HepG2 (cell line): Measurements from ENCODE around the gene MAD2L2. TPM values are rescaled to one million over a fixed set of nuclear protein-coding genes. Genes with fewer than 3 reads are reported as not detected.
A peak's percentile ranks its signal among the peaks of the same experiment; 100 is the strongest.

Experiments
- ATAC-seq: fragments of 200-7000 bp; cut with Tn5 transposase; 3 replicates; pipeline ENCODE4 v1.9.1; 2020; ENCODE audit warnings: mild to moderate bottlenecking, moderate library complexity
- BruUV-seq: library from RNA; stranded (reverse); fragments of 400-500 nt; replicated peaks from 2 replicates; lab custom pipeline; 2021; lab: Mats Ljungman, UMichigan
- CTCF ChIA-PET: fragments of 300-600 bp; formaldehyde crosslinking; extraction: SDS; loops from one replicate; lab custom pipeline; 2021; ENCODE audit warnings: low total read pairs, inconsistent platforms, low intra/inter-chr PET ratio; lab: Yijun Ruan, JAX
- POLR2A ChIA-PET: fragments of 350-600 bp; sonication (Branson Sonifier 250); formaldehyde crosslinking; loops from one replicate; lab custom pipeline; 2020; ENCODE audit warnings: antibody characterized with exemption, inconsistent platforms; lab: Yijun Ruan, JAX
- DNase-seq: peaks from one replicate; pipeline ENCODE4 v3.0.0-alpha.2; 2015; ENCODE audit warnings: low spot score
- FAIRE-seq: peaks from 3 replicates; lab custom pipeline; 2011; peaks lifted over from hg19 to GRCh38; lab: Jason Lieb, UNC
- H2AFZ ChIP-seq: one replicate; pipeline ENCODE4 v1.6.1; 2011; ENCODE audit warnings: low read length, inconsistent platforms
- H3K27ac ChIP-seq: fragments of 300-600 bp; 3 replicates; pipeline ENCODE4 v1.8.0; 2011; ENCODE audit warnings: mixed run types, mild to moderate bottlenecking, mixed read lengths, low read length, inconsistent platforms; ENCODE audit not compliant: insufficient read depth; ENCODE audit errors: extremely low read length
- H3K27me3 ChIP-seq, 2 experiments: fragments of 200-600 bp in 1 of 2; 2 replicates in 1 of 2; 3 replicates in 1 of 2; pipeline versions ENCODE4 v1.6.0 to v1.8.0; 2011; ENCODE audit warnings: low read length in 2 of 2, mild to moderate bottlenecking in 2 of 2, moderate library complexity in 2 of 2, inconsistent platforms in 1 of 2; ENCODE audit not compliant: insufficient read depth in 2 of 2, control insufficient read depth in 1 of 2
- H3K36me3 ChIP-seq, 2 experiments: fragments of 200-600 bp in 1 of 2; replicated peaks in 1 of 2; 2 replicates in 1 of 2; 3 replicates in 1 of 2; pipeline versions ENCODE4 v1.5.1 to v1.8.0; 2011; ENCODE audit warnings: low read length in 2 of 2, inconsistent platforms in 1 of 2; ENCODE audit not compliant: insufficient read depth in 2 of 2, control insufficient read depth in 1 of 2
- H3K4me1 ChIP-seq: 2 replicates; pipeline ENCODE4 v1.5.1; 2012; ENCODE audit warnings: low read length, inconsistent platforms; ENCODE audit not compliant: insufficient read depth
- H3K4me2 ChIP-seq: 2 replicates; pipeline ENCODE4 v1.6.0; 2011; ENCODE audit warnings: low read depth, low read length, inconsistent platforms
- H3K4me3 ChIP-seq, 3 experiments: fragments of 200-600 bp in 1 of 3; sonication (generic), shearing (Covaris generic) in 1 of 3; replicated peaks in 1 of 3; 2 replicates each; pipeline ENCODE4 v1.5.1; 2011 to 2016; ENCODE audit warnings: low read length in 3 of 3, inconsistent platforms in 2 of 3, low read depth in 2 of 3, mild to moderate bottlenecking in 2 of 3, control low read depth in 1 of 3, mixed read lengths in 1 of 3; ENCODE audit not compliant: insufficient read depth in 1 of 3
- H3K79me2 ChIP-seq: one replicate; pipeline ENCODE4 v1.6.1; 2011; ENCODE audit warnings: low read length, inconsistent platforms; ENCODE audit not compliant: insufficient read depth
- H3K9ac ChIP-seq: 2 replicates; pipeline ENCODE4 v1.6.0; 2011; ENCODE audit warnings: mild to moderate bottlenecking, low read depth, low read length, inconsistent platforms; ENCODE audit not compliant: insufficient read depth
- H3K9me3 ChIP-seq: 2 replicates; pipeline ENCODE4 v1.5.1; 2012; ENCODE audit warnings: mild to moderate bottlenecking, low read length
- H4K20me1 ChIP-seq: 2 replicates; pipeline ENCODE4 v1.6.0; 2011; ENCODE audit warnings: inconsistent platforms, mild to moderate bottlenecking, low read length, moderate library complexity; ENCODE audit not compliant: insufficient read depth
- HNF4A ChIP-seq: sonication (generic); formaldehyde crosslinking; IDR thresholded peaks from 2 replicates; pipeline ENCODE4 v1.4.0; 2020; ENCODE audit warnings: missing genetic modification reagents
- NFYC ChIP-seq: IDR thresholded peaks from 2 replicates; pipeline ENCODE4 v1.6.1; 2016; ENCODE audit warnings: missing genetic modification reagents, missing compliant biosample characterization
- NR2F1 ChIP-seq, 2 experiments: fragments of 450-650 bp in 1 of 2; formaldehyde crosslinking in 1 of 2; IDR thresholded peaks; 2 replicates each; pipeline versions ENCODE4 v1.5.0 to v1.6.1; 2016 to 2020; ENCODE audit warnings: mild to moderate bottlenecking in 1 of 2, missing compliant biosample characterization in 1 of 2, missing genetic modification reagents in 1 of 2, moderate library complexity in 1 of 2
- RARG ChIP-seq: sonication (generic); formaldehyde crosslinking; IDR thresholded peaks from 2 replicates; pipeline ENCODE4 v1.4.0; 2020; ENCODE audit warnings: low read depth, mild to moderate bottlenecking, missing genetic modification reagents
- ZNF274 ChIP-seq: sonication (generic); formaldehyde crosslinking; IDR thresholded peaks from 2 replicates; pipeline ENCODE4 v1.5.1; 2020; ENCODE audit warnings: mild to moderate bottlenecking, missing genetic modification reagents
- ZNF777 ChIP-seq: sonication (generic); formaldehyde crosslinking; IDR thresholded peaks from 2 replicates; pipeline ENCODE4 v1.4.0; 2020; ENCODE audit warnings: missing genetic modification reagents
- WGBS: methylation state at CpG from one replicate; pipeline ENCODE4 v1.1.6; 2017; ENCODE audit warnings: low lambda C conversion rate; 5-methylcytosine and 5-hydroxymethylcytosine counted together
- in situ Hi-C: cut with HindIII; loops from 2 replicates; pipeline ENCODE4 v1.10.0; 2017; ENCODE audit warnings: low pct_unique_long_range_greater_than_20kb; ENCODE audit not compliant: extremely low pct_ligation_motif_present
- intact Hi-C: fragments of 100-400 bp; cut with micrococcal nuclease; formaldehyde crosslinking; loops from one replicate; pipeline ENCODE4 v1.10.0; 2022; ENCODE audit not compliant: unreplicated experiment
- polyA plus RNA-seq, 8 experiments: library from polyadenylated mRNA; depleted of rRNA in 3 of 8; stranded (reverse) in 7 of 8; unstranded in 1 of 8; fragments of >200 nt; fragmentation: Illumina TruSeq in 4 of 8; extraction: Trizol in 4 of 8; gene quantifications; 2 replicates each; pipeline versions ENCODE4 v1.2.1 to v1.2.3, GENCODE V29; 2011 to 2016; ENCODE audit warnings: low read depth in 4 of 8, missing spikeins in 1 of 8, mixed read lengths in 1 of 8; ENCODE audit not compliant: insufficient read depth in 1 of 8
- total RNA-seq, 5 experiments: library from RNA; depleted of rRNA; stranded (reverse); fragments of >200 nt; fragmentation: Illumina TruSeq; extraction: Trizol; gene quantifications; 2 replicates each; pipeline ENCODE4 v1.2.3, GENCODE V29; 2016; ENCODE audit warnings: low read depth in 1 of 5
- TF ChIP-seq, protein P1 (sequence below): sonication (generic); formaldehyde crosslinking; IDR thresholded peaks from 2 replicates; pipeline ENCODE4 v1.8.1; 2023; ENCODE audit warnings: mild to moderate bottlenecking, missing genetic modification reagents
- TF ChIP-seq, protein P2 (sequence below): sonication (generic); formaldehyde crosslinking; conservative IDR thresholded peaks from 2 replicates; pipeline ENCODE4 v1.8.0; 2022; ENCODE audit warnings: mild to moderate bottlenecking, moderate library complexity, missing genetic modification reagents
- TF ChIP-seq, protein P3 (sequence below): sonication (generic); formaldehyde crosslinking; IDR thresholded peaks from 2 replicates; pipeline ENCODE4 v1.5.1; 2020; ENCODE audit warnings: mild to moderate bottlenecking, missing genetic modification reagents, moderate library complexity
- TF ChIP-seq, protein P4 (sequence below): sonication (generic); formaldehyde crosslinking; IDR thresholded peaks from 2 replicates; pipeline ENCODE4 v1.4.0; 2020; ENCODE audit warnings: missing genetic modification reagents

Gene MAD2L2
- total and polyA plus RNA-seq, 2 of the 13 experiments (the other 11 are each of a cell fraction or from before 2014, with no cell fraction given), result 51.8 to 53.8 TPM

DNA sequence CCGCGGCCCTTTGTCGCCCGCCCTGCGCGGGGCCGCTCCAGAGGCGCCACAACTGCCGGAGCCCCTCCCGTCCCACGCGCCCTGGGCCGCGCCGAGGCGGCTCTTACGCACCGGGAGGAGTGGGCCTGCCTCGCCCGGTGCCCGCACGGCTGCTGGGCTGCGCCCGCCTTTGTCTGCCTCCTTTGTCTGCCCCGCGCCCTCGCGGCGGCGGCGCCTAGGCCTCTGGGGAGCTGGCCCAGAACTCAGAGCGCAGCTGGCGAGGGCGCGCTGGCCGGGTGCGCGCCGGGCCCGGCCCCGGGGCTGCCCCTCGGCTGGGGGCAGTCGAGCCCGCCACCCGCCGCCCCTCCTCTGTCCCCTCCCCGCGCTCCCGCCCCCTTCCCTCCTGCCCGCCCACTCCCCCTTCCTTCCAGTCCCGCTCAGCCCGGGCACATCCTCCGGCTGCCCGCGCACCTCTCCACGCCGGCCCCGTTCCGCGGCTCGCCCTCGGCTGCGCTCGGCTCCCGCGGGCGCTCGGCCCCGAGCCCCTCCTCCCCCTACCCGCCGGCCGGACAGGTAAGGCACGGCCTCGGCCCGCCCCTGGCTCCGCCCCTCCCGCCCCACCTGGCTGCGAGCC lies 10.5 kb upstream of the MAD2L2 start, which contains the start of gene DRAXIN (continued):
- TF ChIP-seq, protein P1, sequence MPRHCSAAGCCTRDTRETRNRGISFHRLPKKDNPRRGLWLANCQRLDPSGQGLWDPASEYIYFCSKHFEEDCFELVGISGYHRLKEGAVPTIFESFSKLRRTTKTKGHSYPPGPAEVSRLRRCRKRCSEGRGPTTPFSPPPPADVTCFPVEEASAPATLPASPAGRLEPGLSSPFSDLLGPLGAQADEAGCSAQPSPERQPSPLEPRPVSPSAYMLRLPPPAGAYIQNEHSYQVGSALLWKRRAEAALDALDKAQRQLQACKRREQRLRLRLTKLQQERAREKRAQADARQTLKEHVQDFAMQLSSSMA (CRISPR knock-in tag), result no peak
- no peak for TF ChIP-seq NFYC (CRISPR knock-in tag)

DNA sequence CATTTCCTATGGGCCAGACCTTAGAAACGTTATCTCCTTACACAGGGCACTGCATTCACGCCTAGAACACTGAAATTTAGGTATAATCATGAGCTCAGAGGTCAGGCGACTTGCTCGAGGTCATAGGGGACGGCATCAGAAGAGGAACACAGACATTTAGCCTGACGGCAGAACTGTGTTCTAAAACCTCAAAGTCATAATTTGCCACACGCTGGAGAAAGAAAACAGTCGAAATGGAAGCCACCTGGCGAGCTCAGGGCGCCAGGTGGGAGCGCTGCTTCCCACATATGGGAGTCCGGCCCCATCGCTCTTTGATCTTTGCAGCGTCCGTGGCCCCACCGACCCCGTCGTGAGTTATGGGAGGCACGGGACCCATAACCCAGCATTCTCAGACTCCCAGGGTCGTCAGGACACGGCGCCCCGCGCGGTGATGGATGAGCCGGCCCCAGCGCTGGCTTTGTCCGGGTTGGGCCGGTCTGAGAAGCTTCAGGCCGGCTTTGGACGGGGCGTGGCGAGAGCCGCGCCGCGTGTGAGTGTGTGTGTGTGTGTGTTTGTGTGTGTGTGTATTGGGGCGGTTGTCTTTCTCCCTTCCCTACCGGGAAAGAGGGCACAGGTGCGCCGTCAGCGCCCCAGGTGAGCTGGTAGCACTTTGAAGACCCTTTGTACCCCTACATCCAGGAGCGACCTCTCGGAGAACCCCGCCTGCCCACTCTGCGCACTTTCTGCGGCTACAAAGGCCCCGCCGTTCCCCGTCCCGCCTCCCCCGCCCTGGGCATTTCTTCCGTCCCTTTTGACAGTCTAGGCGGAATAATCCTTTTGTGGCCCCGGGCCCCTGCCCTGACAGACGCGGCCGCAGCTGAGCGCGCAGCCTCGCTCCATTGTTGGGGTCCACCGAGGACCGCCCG lies 9.7 kb upstream of the MAD2L2 start:
- POLR2A ChIA-PET, result interaction anchor here (0.7 kb wide), 1 partner anchor 19 kb away, joined by 3 read pairs; no protein-coding TSS in a partner anchor
- in situ Hi-C loops, result loop anchor here (10.0 kb wide), 1 partner anchor 64 kb away; no protein-coding TSS in a partner anchor
- TF ChIP-seq, protein P2, sequence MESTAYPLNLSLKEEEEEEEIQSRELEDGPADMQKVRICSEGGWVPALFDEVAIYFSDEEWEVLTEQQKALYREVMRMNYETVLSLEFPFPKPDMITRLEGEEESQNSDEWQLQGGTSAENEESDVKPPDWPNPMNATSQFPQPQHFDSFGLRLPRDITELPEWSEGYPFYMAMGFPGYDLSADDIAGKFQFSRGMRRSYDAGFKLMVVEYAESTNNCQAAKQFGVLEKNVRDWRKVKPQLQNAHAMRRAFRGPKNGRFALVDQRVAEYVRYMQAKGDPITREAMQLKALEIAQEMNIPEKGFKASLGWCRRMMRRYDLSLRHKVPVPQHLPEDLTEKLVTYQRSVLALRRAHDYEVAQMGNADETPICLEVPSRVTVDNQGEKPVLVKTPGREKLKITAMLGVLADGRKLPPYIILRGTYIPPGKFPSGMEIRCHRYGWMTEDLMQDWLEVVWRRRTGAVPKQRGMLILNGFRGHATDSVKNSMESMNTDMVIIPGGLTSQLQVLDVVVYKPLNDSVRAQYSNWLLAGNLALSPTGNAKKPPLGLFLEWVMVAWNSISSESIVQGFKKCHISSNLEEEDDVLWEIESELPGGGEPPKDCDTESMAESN (CRISPR knock-in tag), result 0 out of 2 replicates have a peak, but pooled peaks have one; percentile 14
- peak; percentile 16; the same call in 1 of the 2 replicates for TF ChIP-seq HNF4A (CRISPR knock-in tag)
- no peak for TF ChIP-seq RARG (CRISPR knock-in tag)
- peak; percentile 58; the same call in 1 of the 2 replicates for TF ChIP-seq ZNF777 (CRISPR knock-in tag)
- TF ChIP-seq NR2F1 (CRISPR knock-in tag; IDR thresholded peaks at IDR 0.05), result no peak
- TF ChIP-seq, protein P3, sequence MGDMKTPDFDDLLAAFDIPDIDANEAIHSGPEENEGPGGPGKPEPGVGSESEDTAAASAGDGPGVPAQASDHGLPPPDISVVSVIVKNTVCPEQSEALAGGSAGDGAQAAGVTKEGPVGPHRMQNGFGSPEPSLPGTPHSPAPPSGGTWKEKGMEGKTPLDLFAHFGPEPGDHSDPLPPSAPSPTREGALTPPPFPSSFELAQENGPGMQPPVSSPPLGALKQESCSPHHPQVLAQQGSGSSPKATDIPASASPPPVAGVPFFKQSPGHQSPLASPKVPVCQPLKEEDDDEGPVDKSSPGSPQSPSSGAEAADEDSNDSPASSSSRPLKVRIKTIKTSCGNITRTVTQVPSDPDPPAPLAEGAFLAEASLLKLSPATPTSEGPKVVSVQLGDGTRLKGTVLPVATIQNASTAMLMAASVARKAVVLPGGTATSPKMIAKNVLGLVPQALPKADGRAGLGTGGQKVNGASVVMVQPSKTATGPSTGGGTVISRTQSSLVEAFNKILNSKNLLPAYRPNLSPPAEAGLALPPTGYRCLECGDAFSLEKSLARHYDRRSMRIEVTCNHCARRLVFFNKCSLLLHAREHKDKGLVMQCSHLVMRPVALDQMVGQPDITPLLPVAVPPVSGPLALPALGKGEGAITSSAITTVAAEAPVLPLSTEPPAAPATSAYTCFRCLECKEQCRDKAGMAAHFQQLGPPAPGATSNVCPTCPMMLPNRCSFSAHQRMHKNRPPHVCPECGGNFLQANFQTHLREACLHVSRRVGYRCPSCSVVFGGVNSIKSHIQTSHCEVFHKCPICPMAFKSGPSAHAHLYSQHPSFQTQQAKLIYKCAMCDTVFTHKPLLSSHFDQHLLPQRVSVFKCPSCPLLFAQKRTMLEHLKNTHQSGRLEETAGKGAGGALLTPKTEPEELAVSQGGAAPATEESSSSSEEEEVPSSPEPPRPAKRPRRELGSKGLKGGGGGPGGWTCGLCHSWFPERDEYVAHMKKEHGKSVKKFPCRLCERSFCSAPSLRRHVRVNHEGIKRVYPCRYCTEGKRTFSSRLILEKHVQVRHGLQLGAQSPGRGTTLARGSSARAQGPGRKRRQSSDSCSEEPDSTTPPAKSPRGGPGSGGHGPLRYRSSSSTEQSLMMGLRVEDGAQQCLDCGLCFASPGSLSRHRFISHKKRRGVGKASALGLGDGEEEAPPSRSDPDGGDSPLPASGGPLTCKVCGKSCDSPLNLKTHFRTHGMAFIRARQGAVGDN (CRISPR knock-in tag), result 0 out of 2 replicates have a peak, but pooled peaks have one; percentile 19
- TF ChIP-seq, protein P4, sequence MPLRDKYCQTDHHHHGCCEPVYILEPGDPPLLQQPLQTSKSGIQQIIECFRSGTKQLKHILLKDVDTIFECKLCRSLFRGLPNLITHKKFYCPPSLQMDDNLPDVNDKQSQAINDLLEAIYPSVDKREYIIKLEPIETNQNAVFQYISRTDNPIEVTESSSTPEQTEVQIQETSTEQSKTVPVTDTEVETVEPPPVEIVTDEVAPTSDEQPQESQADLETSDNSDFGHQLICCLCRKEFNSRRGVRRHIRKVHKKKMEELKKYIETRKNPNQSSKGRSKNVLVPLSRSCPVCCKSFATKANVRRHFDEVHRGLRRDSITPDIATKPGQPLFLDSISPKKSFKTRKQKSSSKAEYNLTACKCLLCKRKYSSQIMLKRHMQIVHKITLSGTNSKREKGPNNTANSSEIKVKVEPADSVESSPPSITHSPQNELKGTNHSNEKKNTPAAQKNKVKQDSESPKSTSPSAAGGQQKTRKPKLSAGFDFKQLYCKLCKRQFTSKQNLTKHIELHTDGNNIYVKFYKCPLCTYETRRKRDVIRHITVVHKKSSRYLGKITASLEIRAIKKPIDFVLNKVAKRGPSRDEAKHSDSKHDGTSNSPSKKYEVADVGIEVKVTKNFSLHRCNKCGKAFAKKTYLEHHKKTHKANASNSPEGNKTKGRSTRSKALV (CRISPR knock-in tag), result peak; percentile 71; the same call in 1 of the 2 replicates
- TF ChIP-seq ZNF274 (CRISPR knock-in tag), result no peak

More for the DNA sequence above, 9.7 kb upstream of the MAD2L2 start:
- Histone ChIP-seq H2AFZ (no peak overlapping the region), H3K36me3 (no peaks in the 10 kb centered on the region), H3K9ac (no peak overlapping the region), H3K4me1 (peaks cover 15% of the 10 kb centered on the region), H3K79me2 (no peaks in the 10 kb centered on the region), H3K9me3 (no peaks in the 10 kb centered on the region), H3K4me3 (peak overlapping the region in 1 of 3 experiments; percentile 24; a peak in 1 of 6 replicates), H3K27me3 (peaks cover 16 to 65% of the 10 kb centered on the region in 2 experiments), H4K20me1 (no peaks in the 10 kb centered on the region), H3K27ac (no peak overlapping the region), H3K4me2 (peak overlapping the region; percentile 49)
- intact Hi-C loops, result no loop called here
- ATAC-seq (peak; percentile 41), FAIRE-seq (no peak), DNase-seq (peak; percentile 18)
- WGBS, result 4% methylated on average over 16 of the region's 64 CpGs
- CTCF ChIA-PET, result no interaction called here
- BruUV-seq, result no TSS peak
